Measurements from ENCODE around the gene JAKMIP3.

The JAKMIP3 gene

GRCh38 chr10:132113766-132114365 is 48.1 kb downstream of the JAKMIP3 start:
- DNase-seq: no peak

- no peak for DNase-seq
These were observed 49.3 kb downstream of the JAKMIP3 start for GRCh38 chr10:132114953-132115520.

All from NCI-H226 (cell line).